GM12874 (cell line): ENCODE results near the gene C1QTNF3.
A peak's percentile ranks its signal among the peaks of the same experiment; 100 is the strongest.

ENCODE experiments used
- CTCF ChIP-seq: IDR thresholded peaks from 2 replicates; pipeline ENCODE4 v1.5.1; 2011; ENCODE audit warnings: low read depth, mild to moderate bottlenecking, control low read depth, low read length, moderate library complexity; ENCODE audit not compliant: insufficient read depth

The C1QTNF3 gene

GRCh38 chr5:34009610-34010009 is 33.4 kb downstream of the C1QTNF3 start:
- no peak for TF ChIP-seq CTCF

GRCh38 chr5:34008802-34009201 is 34.2 kb downstream of the C1QTNF3 start:
- TF ChIP-seq CTCF, result no peak

GRCh38 chr5:34007621-34008600 is 35.1 kb downstream of the C1QTNF3 start, which contains the start of gene AMACR:
TSS of gene AMACR (minus strand) at chr5:34008050. CDS start at chr5:34008019, 31 bp downstream.
- TF ChIP-seq CTCF, result peak; percentile 7; the same call in 1 of the 2 replicates

GRCh38 chr5:34007201-34007620 is 35.8 kb downstream of the C1QTNF3 start:
- TF ChIP-seq CTCF, result no peak

GRCh38 chr5:34005681-34006080 is 37.3 kb downstream of the C1QTNF3 start:
- no peak for TF ChIP-seq CTCF

GRCh38 chr5:34005211-34005610 is 37.8 kb downstream of the C1QTNF3 start:
- TF ChIP-seq CTCF, result no peak

GRCh38 chr5:34003941-34004340 is 39.1 kb downstream of the C1QTNF3 start:
- no peak for TF ChIP-seq CTCF
